Fibroblast of lung (primary cell): ENCODE measurements around the gene CORO7. TPM values are rescaled to one million over a fixed set of nuclear protein-coding genes. Genes with fewer than 3 reads are reported as not detected.

ENCODE experiments used
- DNase-seq, 2 donors: peaks; one replicate each; pipeline versions ENCODE4 v3.0.0 to v3.0.0-alpha.2; 2010; ENCODE audit warnings: low read depth in 2 of 2
- H2AFZ ChIP-seq: 2 replicates; pipeline ENCODE4 v1.5.1; 2012; ENCODE audit warnings: low read length, control low read depth, inconsistent platforms
- H3K27ac ChIP-seq: 2 replicates; pipeline ENCODE4 v1.5.1; 2011; ENCODE audit warnings: low read length, control low read depth; ENCODE audit not compliant: insufficient read depth
- H3K27me3 ChIP-seq: 2 replicates; pipeline ENCODE4 v1.5.1; 2011; ENCODE audit warnings: mild to moderate bottlenecking, low read length; ENCODE audit not compliant: control insufficient read depth, insufficient read depth
- H3K36me3 ChIP-seq: 2 replicates; pipeline ENCODE4 v1.5.1; 2011; ENCODE audit warnings: low read length; ENCODE audit not compliant: control insufficient read depth, insufficient read depth
- H3K4me1 ChIP-seq: 2 replicates; pipeline ENCODE4 v1.5.1; 2011; ENCODE audit warnings: low read length; ENCODE audit not compliant: control insufficient read depth, insufficient read depth; ENCODE audit errors: extremely low read depth
- H3K4me2 ChIP-seq: 2 replicates; pipeline ENCODE4 v1.5.1; 2011; ENCODE audit warnings: low read length, control low read depth; ENCODE audit not compliant: insufficient read depth; ENCODE audit errors: extremely low read depth
- H3K4me3 ChIP-seq, 4 experiments: fragments of 200-600 bp in 1 of 4; sonication (generic) in 1 of 4; replicated peaks in 1 of 4; 2 replicates each; pipeline ENCODE4 v1.5.1; 2011 to 2016; ENCODE audit warnings: low read length in 4 of 4, low read depth in 3 of 4, mild to moderate bottlenecking in 3 of 4, control low read depth in 2 of 4, inconsistent platforms in 1 of 4, mixed read lengths in 1 of 4; ENCODE audit not compliant: insufficient read depth in 1 of 4; ENCODE audit errors: control extremely low read depth in 1 of 4
- H3K79me2 ChIP-seq: 2 replicates; pipeline ENCODE4 v1.5.1; 2012; ENCODE audit warnings: mild to moderate bottlenecking, low read length, inconsistent platforms; ENCODE audit not compliant: control insufficient read depth, insufficient read depth
- H3K9ac ChIP-seq: 2 replicates; pipeline ENCODE4 v1.5.1; 2011; ENCODE audit warnings: mild to moderate bottlenecking, low read length, control low read depth; ENCODE audit not compliant: insufficient read depth
- H3K9me3 ChIP-seq: 2 replicates; pipeline ENCODE4 v1.5.1; 2012; ENCODE audit warnings: low read depth, low read length; ENCODE audit not compliant: control insufficient read depth, insufficient read depth
- H4K20me1 ChIP-seq: 2 replicates; pipeline ENCODE4 v1.5.1; 2011; ENCODE audit warnings: low read length; ENCODE audit not compliant: control insufficient read depth, insufficient read depth; ENCODE audit errors: extremely low read depth
- EZH2 ChIP-seq: IDR thresholded peaks from 2 replicates; pipeline ENCODE4 v1.5.1; 2012; ENCODE audit warnings: low read length, control low read depth, mild to moderate bottlenecking; ENCODE audit errors: missing control alignments
- polyA plus RNA-seq, 2 donors: library from polyadenylated mRNA; depleted of rRNA in 1 of 2; stranded (reverse) in 1 of 2; unstranded in 1 of 2; fragments of >200 nt; gene quantifications; 2 replicates each; pipeline ENCODE4 v1.2.1, GENCODE V29; 2011 to 2012; ENCODE audit warnings: missing spikeins in 1 of 2
- total RNA-seq: library from RNA; depleted of rRNA; stranded (reverse); fragments of >200 nt; gene quantifications from 2 replicates; pipeline ENCODE4 v1.2.1, GENCODE V29; 2014
- TF ChIP-seq, protein P1 (sequence below), 2 donors: IDR thresholded peaks in 1 of 2; conservative IDR thresholded peaks in 1 of 2; 1 replicate in 1 of 2; 2 replicates in 1 of 2; pipeline ENCODE4 v1.5.1; 2011 to 2012; ENCODE audit warnings: low read length in 2 of 2, control low read depth in 1 of 2, inconsistent platforms in 1 of 2, low read depth in 1 of 2, mild to moderate bottlenecking in 1 of 2

CORO7 gene
- total and polyA plus RNA-seq, 2 donors (not counting 1 experiment from before 2014, with no cell fraction given), result 6.1 to 11.1 TPM

GRCh38 chr16:4339909-4340308 is 76.5 kb downstream of the CORO7 start:
- H4K20me1 ChIP-seq, result no peaks in the 10 kb centered on the region
- no peak overlapping the region for H3K4me2 ChIP-seq
- DNase-seq, result peak in 1 of 2 donors; percentile 75
- H2AFZ ChIP-seq, result no peak overlapping the region
- no peaks in the 10 kb centered on the region for H3K27me3 ChIP-seq
- H3K4me1 ChIP-seq, result peaks cover 8% of the 10 kb centered on the region
- no peak overlapping the region for H3K9ac ChIP-seq
- no peak overlapping the region for H3K4me3 ChIP-seq
- peaks cover 22% of the 10 kb centered on the region for H3K79me2 ChIP-seq
- peaks cover 30% of the 10 kb centered on the region for H3K36me3 ChIP-seq
- no peaks in the 10 kb centered on the region for H3K9me3 ChIP-seq
- TF ChIP-seq, protein P1, sequence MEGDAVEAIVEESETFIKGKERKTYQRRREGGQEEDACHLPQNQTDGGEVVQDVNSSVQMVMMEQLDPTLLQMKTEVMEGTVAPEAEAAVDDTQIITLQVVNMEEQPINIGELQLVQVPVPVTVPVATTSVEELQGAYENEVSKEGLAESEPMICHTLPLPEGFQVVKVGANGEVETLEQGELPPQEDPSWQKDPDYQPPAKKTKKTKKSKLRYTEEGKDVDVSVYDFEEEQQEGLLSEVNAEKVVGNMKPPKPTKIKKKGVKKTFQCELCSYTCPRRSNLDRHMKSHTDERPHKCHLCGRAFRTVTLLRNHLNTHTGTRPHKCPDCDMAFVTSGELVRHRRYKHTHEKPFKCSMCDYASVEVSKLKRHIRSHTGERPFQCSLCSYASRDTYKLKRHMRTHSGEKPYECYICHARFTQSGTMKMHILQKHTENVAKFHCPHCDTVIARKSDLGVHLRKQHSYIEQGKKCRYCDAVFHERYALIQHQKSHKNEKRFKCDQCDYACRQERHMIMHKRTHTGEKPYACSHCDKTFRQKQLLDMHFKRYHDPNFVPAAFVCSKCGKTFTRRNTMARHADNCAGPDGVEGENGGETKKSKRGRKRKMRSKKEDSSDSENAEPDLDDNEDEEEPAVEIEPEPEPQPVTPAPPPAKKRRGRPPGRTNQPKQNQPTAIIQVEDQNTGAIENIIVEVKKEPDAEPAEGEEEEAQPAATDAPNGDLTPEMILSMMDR (conservative IDR thresholded peaks at IDR 0.05 in 1 of 2, IDR thresholded peaks at IDR 0.05 in 1 of 2; ENCODE audit: low read depth in 1 of 2, low read length in 2 of 2), result peak; percentile 24 to 37
- no peak for TF ChIP-seq EZH2
- no peak overlapping the region for H3K27ac ChIP-seq

- Histone ChIP-seq H3K9me3 (no peaks in the 10 kb centered on the region), H3K4me1 (peaks cover 8% of the 10 kb centered on the region), H3K4me3 (no peak overlapping the region), H2AFZ (no peak overlapping the region), H3K36me3 (peaks cover 33% of the 10 kb centered on the region), H3K27ac (no peak overlapping the region), H3K79me2 (peaks cover 26% of the 10 kb centered on the region), H3K27me3 (no peaks in the 10 kb centered on the region), H4K20me1 (no peaks in the 10 kb centered on the region), H3K9ac (no peak overlapping the region), H3K4me2 (no peak overlapping the region)
- DNase-seq, result no peak
- TF ChIP-seq, protein P1 (conservative IDR thresholded peaks at IDR 0.05 in 1 of 2, IDR thresholded peaks at IDR 0.05 in 1 of 2; ENCODE audit: low read depth in 1 of 2, low read length in 2 of 2), result no peak
- TF ChIP-seq EZH2, result no peak
These were observed 76.9 kb downstream of the CORO7 start for GRCh38 chr16:4339455-4339854.

DNA sequence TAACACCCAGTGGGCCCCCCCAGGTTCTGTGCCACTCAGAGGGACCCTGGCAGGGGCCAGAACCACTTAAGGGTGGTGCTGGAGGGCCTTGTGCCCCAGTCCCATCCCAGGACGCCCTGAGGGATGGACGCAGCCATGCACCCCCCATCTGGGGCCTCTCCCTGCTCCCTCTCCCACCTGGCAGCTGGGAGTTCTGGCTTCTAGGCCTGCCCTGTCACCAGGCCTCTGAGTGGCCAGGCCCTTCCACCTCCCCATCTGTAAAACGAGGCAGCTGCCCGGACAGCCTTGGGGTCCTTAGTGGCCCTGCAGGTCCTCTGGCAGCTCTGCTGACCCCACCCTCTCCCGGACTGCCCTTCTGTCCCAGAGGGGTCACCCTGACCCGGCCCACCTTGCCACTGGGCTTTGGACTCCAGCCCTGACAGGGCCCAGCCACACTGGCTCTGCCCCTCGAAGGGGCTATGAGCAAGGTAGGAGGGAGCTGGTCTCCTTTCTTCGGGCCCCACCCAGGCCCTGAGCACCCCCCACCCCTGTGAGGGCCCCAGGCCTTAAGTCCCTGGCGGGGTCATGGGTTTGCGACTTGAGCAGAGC is 77.6 kb downstream of the CORO7 start:
- no peak for TF ChIP-seq EZH2
- TF ChIP-seq, protein P1 (conservative IDR thresholded peaks at IDR 0.05 in 1 of 2, IDR thresholded peaks at IDR 0.05 in 1 of 2; ENCODE audit: low read depth in 1 of 2, low read length in 2 of 2), result no peak
- H4K20me1 ChIP-seq, result no peaks in the 10 kb centered on the region
- no peak overlapping the region for H3K9ac ChIP-seq
- H3K36me3 ChIP-seq, result peaks cover 33% of the 10 kb centered on the region
- no peak overlapping the region for H3K4me3 ChIP-seq
- no peak overlapping the region for H2AFZ ChIP-seq
- H3K4me2 ChIP-seq, result no peak overlapping the region
- peaks cover 22% of the 10 kb centered on the region for H3K79me2 ChIP-seq
- no peaks in the 10 kb centered on the region for H3K9me3 ChIP-seq
- DNase-seq, result no peak
- H3K27ac ChIP-seq, result no peak overlapping the region
- no peaks in the 10 kb centered on the region for H3K27me3 ChIP-seq
- peaks cover 8% of the 10 kb centered on the region for H3K4me1 ChIP-seq
